LNCaP clone FGC (cell line): ENCODE data around the gene ARHGEF16.
A peak's percentile ranks its signal among the peaks of the same experiment; 100 is the strongest.

Experiments
- DNase-seq: peaks from one replicate; pipeline ENCODE4 v3.0.0-alpha.2; 2011; ENCODE audit warnings: low read depth
- H3K4me3 ChIP-seq: 2 replicates; pipeline ENCODE4 v1.5.1; 2011; ENCODE audit warnings: mild to moderate bottlenecking, low read depth, low read length, control low read depth
- TF ChIP-seq, protein P1 (sequence below): IDR thresholded peaks from 2 replicates; pipeline ENCODE4 v1.5.1; 2012; ENCODE audit warnings: mild to moderate bottlenecking; ENCODE audit not compliant: control insufficient read depth, insufficient read depth; ENCODE audit errors: extremely low read depth

Gene ARHGEF16

DNA sequence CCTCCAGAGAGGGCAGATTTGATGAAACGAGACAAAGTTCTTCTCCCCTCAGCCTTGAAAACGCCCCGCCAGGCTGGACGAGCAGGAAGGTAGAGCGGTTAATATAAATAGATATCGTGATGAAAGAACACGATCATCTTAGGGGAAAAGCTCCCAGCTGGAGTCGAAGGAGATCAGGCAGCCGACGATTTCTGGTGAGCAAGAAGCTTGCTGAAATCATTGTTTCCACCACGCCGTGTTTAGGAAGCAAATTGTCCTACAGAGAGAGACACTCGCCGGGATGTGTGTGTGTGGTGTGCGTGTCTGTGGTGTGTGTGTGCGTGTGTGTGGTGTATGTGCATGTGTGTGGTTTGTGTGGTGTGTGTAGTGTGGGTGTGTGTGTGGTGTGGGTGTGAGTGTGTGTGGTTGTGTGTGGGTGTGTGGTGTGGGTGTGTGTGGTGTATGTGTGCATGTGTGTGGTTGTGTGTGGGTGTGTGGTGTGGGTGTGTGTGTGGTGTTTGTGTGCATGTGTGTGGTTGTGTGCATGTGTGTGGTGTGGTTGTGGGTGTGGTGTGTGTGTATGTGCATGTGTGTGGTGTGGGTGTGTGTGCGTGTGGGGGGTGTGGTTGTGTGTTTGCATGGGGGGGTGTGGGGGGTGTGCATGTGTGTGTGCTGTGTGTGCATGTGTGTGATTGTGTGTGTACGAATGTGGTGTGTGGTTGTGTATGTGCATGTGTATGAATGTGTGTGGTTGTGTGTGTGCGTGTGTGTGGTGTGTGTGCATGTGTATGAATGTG lies 44.9 kb upstream of the ARHGEF16 start:
- no peak for DNase-seq
- TF ChIP-seq, protein P1, sequence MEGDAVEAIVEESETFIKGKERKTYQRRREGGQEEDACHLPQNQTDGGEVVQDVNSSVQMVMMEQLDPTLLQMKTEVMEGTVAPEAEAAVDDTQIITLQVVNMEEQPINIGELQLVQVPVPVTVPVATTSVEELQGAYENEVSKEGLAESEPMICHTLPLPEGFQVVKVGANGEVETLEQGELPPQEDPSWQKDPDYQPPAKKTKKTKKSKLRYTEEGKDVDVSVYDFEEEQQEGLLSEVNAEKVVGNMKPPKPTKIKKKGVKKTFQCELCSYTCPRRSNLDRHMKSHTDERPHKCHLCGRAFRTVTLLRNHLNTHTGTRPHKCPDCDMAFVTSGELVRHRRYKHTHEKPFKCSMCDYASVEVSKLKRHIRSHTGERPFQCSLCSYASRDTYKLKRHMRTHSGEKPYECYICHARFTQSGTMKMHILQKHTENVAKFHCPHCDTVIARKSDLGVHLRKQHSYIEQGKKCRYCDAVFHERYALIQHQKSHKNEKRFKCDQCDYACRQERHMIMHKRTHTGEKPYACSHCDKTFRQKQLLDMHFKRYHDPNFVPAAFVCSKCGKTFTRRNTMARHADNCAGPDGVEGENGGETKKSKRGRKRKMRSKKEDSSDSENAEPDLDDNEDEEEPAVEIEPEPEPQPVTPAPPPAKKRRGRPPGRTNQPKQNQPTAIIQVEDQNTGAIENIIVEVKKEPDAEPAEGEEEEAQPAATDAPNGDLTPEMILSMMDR: no peak
- H3K4me3 ChIP-seq: no peak overlapping the region

DNA sequence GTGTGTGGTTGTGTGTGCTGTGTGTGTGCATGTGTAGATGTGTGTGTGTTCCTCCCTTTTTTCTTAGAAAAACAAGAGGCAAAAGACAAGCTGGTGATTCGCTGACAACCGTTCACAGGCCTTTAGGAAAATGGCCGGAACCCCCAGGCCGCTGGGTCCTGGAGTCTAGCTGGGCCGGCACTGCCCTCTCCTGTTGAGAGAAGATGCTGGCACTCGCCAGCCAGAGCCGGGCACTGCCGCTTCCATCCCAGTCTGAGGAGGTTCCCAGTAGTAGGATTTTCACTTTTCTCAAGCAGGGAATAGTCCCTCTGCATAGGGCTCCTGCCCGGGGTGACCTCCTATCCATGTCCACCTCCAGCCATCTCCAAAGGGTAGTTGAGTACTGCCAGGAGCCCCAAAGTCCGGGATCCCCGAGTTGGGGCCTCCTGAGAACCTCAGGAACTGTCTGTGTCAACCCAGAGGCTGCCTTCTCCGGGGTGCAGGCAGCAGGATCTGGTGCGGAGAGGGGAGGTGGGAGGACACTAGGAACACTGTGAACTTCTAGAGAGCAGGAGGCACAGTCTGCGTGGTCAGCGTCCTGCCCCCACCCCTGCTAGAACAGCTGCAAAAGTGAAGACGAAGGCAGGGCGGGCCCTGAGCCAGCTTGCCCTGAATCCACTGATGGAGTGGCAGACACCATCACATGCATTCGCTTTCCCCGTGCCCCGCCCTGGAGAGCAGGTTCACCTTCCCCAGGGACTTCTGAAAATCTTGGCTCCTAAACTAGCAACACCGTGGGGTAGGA lies 44.1 kb upstream of the ARHGEF16 start:
- TF ChIP-seq, protein P1: peak; percentile 84
- peak; percentile 23 for DNase-seq
- no peak overlapping the region for H3K4me3 ChIP-seq

DNA sequence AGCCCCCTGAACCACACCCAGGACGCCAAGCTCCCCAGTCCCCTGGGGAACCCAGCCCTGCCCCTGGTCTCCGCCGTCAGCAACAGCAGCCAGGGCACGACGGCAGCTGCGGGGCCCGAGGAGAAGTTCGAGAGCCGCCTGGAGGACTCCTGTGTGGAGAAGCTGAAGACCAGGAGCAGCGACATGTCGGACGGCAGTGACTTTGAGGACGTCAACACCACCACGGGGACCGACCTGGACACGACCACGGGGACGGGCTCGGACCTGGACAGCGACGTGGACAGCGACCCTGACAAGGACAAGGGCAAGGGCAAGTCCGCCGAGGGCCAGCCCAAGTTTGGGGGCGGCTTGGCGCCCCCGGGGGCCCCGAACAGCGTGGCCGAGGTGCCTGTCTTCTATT lies 42.7 kb upstream of the ARHGEF16 start:
- TF ChIP-seq, protein P1: no peak
- no peak overlapping the region for H3K4me3 ChIP-seq

DNA sequence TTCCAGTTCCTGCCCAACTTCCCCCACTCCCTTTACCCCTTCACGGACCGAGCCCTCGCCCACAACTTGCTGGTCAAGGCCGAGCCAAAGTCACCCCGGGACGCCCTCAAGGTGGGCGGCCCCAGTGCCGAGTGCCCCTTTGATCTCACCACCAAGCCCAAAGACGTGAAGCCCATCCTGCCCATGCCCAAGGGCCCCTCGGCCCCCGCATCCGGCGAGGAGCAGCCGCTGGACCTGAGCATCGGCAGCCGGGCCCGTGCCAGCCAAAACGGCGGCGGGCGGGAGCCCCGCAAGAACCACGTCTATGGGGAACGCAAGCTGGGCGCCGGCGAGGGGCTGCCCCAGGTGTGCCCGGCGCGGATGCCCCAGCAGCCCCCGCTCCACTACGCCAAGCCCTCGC lies 42.1 kb upstream of the ARHGEF16 start:
- TF ChIP-seq, protein P1: no peak
- no peak for DNase-seq
- H3K4me3 ChIP-seq: no peak overlapping the region

More for the DNA sequence above, 42.7 kb upstream of the ARHGEF16 start:
- no peak for DNase-seq

DNA sequence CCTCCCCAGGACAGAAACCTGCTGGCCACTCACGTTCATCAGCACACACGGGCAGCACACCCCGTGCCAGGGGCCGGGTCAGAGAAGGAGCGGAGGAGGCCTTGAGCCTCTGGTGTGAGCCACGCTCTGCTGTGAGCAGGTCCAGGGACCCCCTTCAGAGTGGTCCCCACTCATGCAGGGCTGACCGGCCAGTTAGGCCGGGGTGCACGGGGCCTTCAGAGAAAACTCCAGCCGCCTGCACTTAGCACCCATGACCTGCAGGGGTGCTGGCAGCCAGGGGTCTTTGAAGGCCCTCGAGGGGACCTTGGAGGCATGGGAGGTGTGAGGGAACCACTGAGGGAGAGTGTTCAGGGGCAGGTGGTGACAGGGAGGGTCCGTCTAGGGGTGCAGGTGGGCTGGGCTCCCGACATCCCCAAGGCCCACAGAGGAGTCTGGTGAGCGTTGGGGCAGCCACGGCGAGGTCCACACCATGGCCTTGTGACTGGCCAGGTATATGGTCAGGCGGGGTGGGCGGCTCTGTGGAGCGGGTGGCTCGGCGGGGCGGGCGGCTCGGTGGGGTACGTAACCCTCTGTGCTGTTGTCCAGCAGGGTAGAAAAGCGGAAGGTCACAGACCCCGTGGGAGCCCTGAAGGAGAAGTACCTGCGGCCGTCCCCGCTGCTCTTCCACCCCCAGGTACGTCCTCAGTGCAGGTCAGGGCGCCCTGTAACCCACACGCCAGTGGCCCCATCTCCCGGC lies 40.3 kb upstream of the ARHGEF16 start:
- no peak overlapping the region for H3K4me3 ChIP-seq
- TF ChIP-seq, protein P1: no peak
- no peak for DNase-seq

DNA sequence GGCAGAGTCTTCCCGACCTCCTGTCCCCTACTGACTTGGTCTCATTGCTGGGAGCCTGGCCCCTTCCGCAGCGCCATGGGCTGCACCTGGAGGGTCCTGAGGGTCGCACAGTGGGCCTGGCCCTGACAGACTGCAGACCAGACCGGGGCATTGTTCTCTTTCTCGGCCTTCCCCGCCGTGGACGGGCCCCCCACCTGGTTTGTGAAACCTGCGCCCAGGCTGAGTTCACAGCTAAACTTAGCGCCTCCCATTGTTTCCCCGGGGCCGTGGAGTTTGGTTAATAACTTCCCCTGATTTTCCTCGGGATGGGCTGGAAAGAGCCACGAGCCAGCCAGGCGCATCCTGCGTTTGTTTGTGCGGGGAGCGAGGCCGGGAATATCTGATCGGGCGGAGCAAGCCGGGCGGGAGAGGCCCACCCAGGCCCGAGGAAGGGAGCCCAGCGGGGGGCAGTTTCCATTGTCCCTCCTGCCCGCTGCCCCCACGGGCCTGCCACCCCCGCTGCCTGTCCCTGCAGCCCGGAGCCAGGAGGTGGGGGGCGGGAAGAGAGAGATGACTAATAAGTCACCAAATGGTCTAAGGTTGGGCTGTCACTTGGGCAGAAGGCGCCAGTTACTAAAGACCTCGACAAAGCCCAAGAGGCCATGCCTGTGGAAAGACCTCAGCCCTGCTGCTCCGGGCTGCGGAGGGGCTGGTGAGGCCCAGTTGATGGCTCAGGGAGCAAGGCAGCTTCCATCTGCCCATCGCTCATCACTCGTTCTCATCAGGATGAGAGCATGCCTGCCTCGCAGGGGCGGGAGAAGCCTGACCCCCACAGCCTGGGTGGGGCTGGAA lies 39.0 kb upstream of the ARHGEF16 start:
- TF ChIP-seq, protein P1: no peak
- H3K4me3 ChIP-seq: no peak overlapping the region

More for the DNA sequence above, 39.0 kb upstream of the ARHGEF16 start:
- DNase-seq: no peak
